Cardiac fibroblast (primary cell): ENCODE measurements around the gene OXCT1.

ENCODE experiments used
- DNase-seq, 2 donors: peaks; one replicate each; pipeline versions ENCODE4 v3.0.0 to v3.0.0-alpha.2; 2010; ENCODE audit warnings: low read depth in 2 of 2
- H3K4me3 ChIP-seq, 2 donors: replicated peaks in 1 of 2; 1 replicate in 1 of 2; 2 replicates in 1 of 2; pipeline ENCODE4 v1.5.1; 2011; ENCODE audit warnings: low read depth in 2 of 2, low read length in 2 of 2, mild to moderate bottlenecking in 2 of 2, moderate library complexity in 1 of 2
- TF ChIP-seq, protein P1 (sequence below): IDR thresholded peaks from one replicate; pipeline ENCODE4 v1.5.1; 2011; ENCODE audit warnings: low read depth, mild to moderate bottlenecking, low read length, inconsistent platforms

Gene OXCT1

GRCh38 chr5:41763574-41763973 is 106.7 kb downstream of the OXCT1 start:
- no peak overlapping the region for H3K4me3 ChIP-seq
- TF ChIP-seq, protein P1, sequence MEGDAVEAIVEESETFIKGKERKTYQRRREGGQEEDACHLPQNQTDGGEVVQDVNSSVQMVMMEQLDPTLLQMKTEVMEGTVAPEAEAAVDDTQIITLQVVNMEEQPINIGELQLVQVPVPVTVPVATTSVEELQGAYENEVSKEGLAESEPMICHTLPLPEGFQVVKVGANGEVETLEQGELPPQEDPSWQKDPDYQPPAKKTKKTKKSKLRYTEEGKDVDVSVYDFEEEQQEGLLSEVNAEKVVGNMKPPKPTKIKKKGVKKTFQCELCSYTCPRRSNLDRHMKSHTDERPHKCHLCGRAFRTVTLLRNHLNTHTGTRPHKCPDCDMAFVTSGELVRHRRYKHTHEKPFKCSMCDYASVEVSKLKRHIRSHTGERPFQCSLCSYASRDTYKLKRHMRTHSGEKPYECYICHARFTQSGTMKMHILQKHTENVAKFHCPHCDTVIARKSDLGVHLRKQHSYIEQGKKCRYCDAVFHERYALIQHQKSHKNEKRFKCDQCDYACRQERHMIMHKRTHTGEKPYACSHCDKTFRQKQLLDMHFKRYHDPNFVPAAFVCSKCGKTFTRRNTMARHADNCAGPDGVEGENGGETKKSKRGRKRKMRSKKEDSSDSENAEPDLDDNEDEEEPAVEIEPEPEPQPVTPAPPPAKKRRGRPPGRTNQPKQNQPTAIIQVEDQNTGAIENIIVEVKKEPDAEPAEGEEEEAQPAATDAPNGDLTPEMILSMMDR = no peak
- DNase-seq = no peak

- TF ChIP-seq, protein P1 = no peak
- peak; percentile 71 for DNase-seq
- H3K4me3 ChIP-seq = no peak overlapping the region
Observed at GRCh38 chr5:41763081-41763480, 107.1 kb downstream of the OXCT1 start.

DNA sequence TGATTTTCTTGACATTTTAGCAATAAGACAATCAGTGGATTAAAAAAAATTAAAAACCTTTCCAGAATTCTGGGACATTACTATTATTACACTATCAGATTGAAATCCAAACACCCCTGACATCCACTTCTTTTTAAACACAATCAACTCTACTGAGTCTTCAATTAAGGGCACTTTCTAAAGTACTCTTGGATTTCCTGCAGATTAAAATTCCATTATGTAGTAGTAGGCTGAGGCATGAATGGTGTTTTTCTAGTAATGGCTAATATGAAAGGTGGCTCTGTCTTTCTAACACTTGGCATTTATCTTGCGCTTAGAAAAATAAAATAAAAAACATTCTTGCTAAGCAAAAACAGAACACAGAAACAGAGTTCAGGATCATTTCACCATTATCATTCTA is 107.8 kb downstream of the OXCT1 start:
- TF ChIP-seq, protein P1 = no peak
- no peak overlapping the region for H3K4me3 ChIP-seq
- DNase-seq = no peak

- TF ChIP-seq, protein P1 = no peak
- no peak overlapping the region for H3K4me3 ChIP-seq
- no peak for DNase-seq
Observed at GRCh38 chr5:41761663-41762062, 108.6 kb downstream of the OXCT1 start.

- TF ChIP-seq, protein P1 = no peak
- DNase-seq = no peak
- no peak overlapping the region for H3K4me3 ChIP-seq
Observed at GRCh38 chr5:41755705-41756104, 114.5 kb downstream of the OXCT1 start.

- TF ChIP-seq, protein P1 = no peak
- no peak overlapping the region for H3K4me3 ChIP-seq
- DNase-seq = peak in 1 of 2 donors; percentile 19
Observed at GRCh38 chr5:41754857-41755256, 115.4 kb downstream of the OXCT1 start.

DNA sequence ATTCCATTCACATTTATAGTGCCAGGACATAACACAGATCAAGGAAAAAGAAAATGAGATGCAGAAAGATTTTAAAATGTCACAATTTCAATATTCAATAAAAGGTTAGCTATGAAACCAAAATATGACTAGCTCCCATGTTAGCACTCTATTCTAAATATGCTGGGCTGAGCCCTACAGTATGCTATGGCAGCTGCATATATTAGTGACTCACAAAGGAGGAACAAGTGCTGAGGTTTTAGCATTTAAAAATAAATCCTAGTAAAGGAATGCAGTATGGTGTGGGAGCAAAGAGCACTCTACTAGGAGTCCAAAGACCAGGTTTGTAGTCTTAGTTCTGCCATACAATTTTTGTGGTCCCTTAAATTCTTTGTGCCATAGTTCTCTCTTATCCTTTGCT is 118.4 kb downstream of the OXCT1 start:
- no peak overlapping the region for H3K4me3 ChIP-seq
- no peak for DNase-seq
- TF ChIP-seq, protein P1 = no peak
